GM13976 (cell line): Measurements from ENCODE around the gene PPP2R3A.

Experiments
- DNase-seq: peaks from one replicate; pipeline ENCODE4 v3.0.0; 2012; ENCODE audit warnings: low spot score
- CTCF ChIP-seq: IDR thresholded peaks from 2 replicates; pipeline ENCODE4 v1.5.1; 2012; ENCODE audit warnings: borderline replicate concordance, mild to moderate bottlenecking; ENCODE audit not compliant: insufficient read depth; ENCODE audit errors: extremely low read depth, missing control alignments, control extremely low read depth
- in situ Hi-C: fragments of 300-500 bp; cut with MboI; formaldehyde crosslinking; loops from one replicate; pipeline ENCODE4 v1.12.0; 2022; ENCODE audit warnings: low sequenced_read_pairs, mixed read lengths, inconsistent platforms; ENCODE audit not compliant: unreplicated experiment

Gene PPP2R3A

GRCh38 chr3:136192831-136193230 lies 227.3 kb downstream of the PPP2R3A start:
- no peak for TF ChIP-seq CTCF
- in situ Hi-C loops, result no loop called here
- DNase-seq, result no peak

- no peak for DNase-seq
- in situ Hi-C loops, result no loop called here
- no peak for TF ChIP-seq CTCF
Observed at GRCh38 chr3:136193278-136194054, 227.9 kb downstream of the PPP2R3A start.

GRCh38 chr3:136194409-136195257 lies 229.1 kb downstream of the PPP2R3A start:
- TF ChIP-seq CTCF, result no peak
- no peak for DNase-seq
- in situ Hi-C loops, result no loop called here

GRCh38 chr3:136195258-136196063 lies 229.9 kb downstream of the PPP2R3A start:
- no peak for TF ChIP-seq CTCF
- in situ Hi-C loops, result no loop called here
- DNase-seq, result peak; percentile 86

GRCh38 chr3:136196064-136196400 lies 230.5 kb downstream of the PPP2R3A start, which contains the start of gene MSL2:
Gene MSL2 (minus strand): TSS chr3:136196335. CDS start chr3:136195113, 1,222 bp downstream.
- DNase-seq, result no peak
- in situ Hi-C loops, result no loop called here
- TF ChIP-seq CTCF, result no peak
